ENCODE data around the gene THSD4. TPM values are rescaled to one million over a fixed set of nuclear protein-coding genes. Genes with fewer than 3 reads are reported as not detected.

Gene THSD4
- total RNA-seq, 1 experiment from 2014 or later: 0.29 TPM

- H3K36me3 Mint-ChIP-seq (ENCODE audit: insufficient read depth, unreplicated experiment): peaks cover 18% of the 10 kb centered on the region
- Histone ChIP-seq H3K36me3 (ENCODE audit: control insufficient read depth, insufficient read depth, low read length) (no peaks in the 10 kb centered on the region), H3K4me1 (no peaks in the 10 kb centered on the region), H3K27me3 (replicated peaks; ENCODE audit: control insufficient read depth, insufficient read depth, low read length) (no peaks in the 10 kb centered on the region), H3K9me3 (no peaks in the 10 kb centered on the region), H3K4me3 (ENCODE audit: low read depth, low read length) (no peak overlapping the region)
- no peaks in the 10 kb centered on the region for H3K27me3 Mint-ChIP-seq (ENCODE audit: insufficient read depth, unreplicated experiment)
- H3K9me3 Mint-ChIP-seq (ENCODE audit: unreplicated experiment): no peaks in the 10 kb centered on the region
- no peaks in the 10 kb centered on the region for H3K4me1 Mint-ChIP-seq (ENCODE audit: low read depth, unreplicated experiment)
- CTCF ChIA-PET: no interaction called here
- POLR2A ChIA-PET: no interaction called here
- intact Hi-C loops (cut with micrococcal nuclease; ENCODE audit: unreplicated experiment): no loop called here
- no peak for DNase-seq
- TF ChIP-seq, protein P1, sequence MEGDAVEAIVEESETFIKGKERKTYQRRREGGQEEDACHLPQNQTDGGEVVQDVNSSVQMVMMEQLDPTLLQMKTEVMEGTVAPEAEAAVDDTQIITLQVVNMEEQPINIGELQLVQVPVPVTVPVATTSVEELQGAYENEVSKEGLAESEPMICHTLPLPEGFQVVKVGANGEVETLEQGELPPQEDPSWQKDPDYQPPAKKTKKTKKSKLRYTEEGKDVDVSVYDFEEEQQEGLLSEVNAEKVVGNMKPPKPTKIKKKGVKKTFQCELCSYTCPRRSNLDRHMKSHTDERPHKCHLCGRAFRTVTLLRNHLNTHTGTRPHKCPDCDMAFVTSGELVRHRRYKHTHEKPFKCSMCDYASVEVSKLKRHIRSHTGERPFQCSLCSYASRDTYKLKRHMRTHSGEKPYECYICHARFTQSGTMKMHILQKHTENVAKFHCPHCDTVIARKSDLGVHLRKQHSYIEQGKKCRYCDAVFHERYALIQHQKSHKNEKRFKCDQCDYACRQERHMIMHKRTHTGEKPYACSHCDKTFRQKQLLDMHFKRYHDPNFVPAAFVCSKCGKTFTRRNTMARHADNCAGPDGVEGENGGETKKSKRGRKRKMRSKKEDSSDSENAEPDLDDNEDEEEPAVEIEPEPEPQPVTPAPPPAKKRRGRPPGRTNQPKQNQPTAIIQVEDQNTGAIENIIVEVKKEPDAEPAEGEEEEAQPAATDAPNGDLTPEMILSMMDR (IDR thresholded peaks at IDR 0.05; ENCODE audit: insufficient read depth in 1 of 2, low read depth in 1 of 2, low read length in 1 of 2, severe bottlenecking in 1 of 2, unreplicated experiment in 1 of 2): no peak
- no TSS peak for BruUV-seq (replicated peaks)
- no peak overlapping the region for H3K4me3 Mint-ChIP-seq (ENCODE audit: unreplicated experiment)
- no peak overlapping the region for H3K27ac Mint-ChIP-seq (ENCODE audit: unreplicated experiment)
These were observed 698.6 kb downstream of the THSD4 start for GRCh38 chr15:71813723-71814470.

- no peaks in the 10 kb centered on the region for H3K9me3 Mint-ChIP-seq (ENCODE audit: unreplicated experiment)
- TF ChIP-seq, protein P1 (IDR thresholded peaks at IDR 0.05; ENCODE audit: insufficient read depth in 1 of 2, low read depth in 1 of 2, low read length in 1 of 2, severe bottlenecking in 1 of 2, unreplicated experiment in 1 of 2): no peak
- H3K27ac Mint-ChIP-seq (ENCODE audit: unreplicated experiment): no peak overlapping the region
- BruUV-seq (replicated peaks): no TSS peak
- no peak for DNase-seq
- no peaks in the 10 kb centered on the region for H3K4me1 ChIP-seq
- no peaks in the 10 kb centered on the region for H3K27me3 ChIP-seq (replicated peaks; ENCODE audit: control insufficient read depth, insufficient read depth, low read length)
- ChIA-PET CTCF (no interaction called here), POLR2A (no interaction called here)
- intact Hi-C loops (cut with micrococcal nuclease; ENCODE audit: unreplicated experiment): no loop called here
- no peaks in the 10 kb centered on the region for H3K27me3 Mint-ChIP-seq (ENCODE audit: insufficient read depth, unreplicated experiment)
- H3K36me3 ChIP-seq (ENCODE audit: control insufficient read depth, insufficient read depth, low read length): no peaks in the 10 kb centered on the region
- H3K4me3 Mint-ChIP-seq (ENCODE audit: unreplicated experiment): no peak overlapping the region
- no peaks in the 10 kb centered on the region for H3K9me3 ChIP-seq
- H3K4me1 Mint-ChIP-seq (ENCODE audit: low read depth, unreplicated experiment): no peaks in the 10 kb centered on the region
- H3K36me3 Mint-ChIP-seq (ENCODE audit: insufficient read depth, unreplicated experiment): peaks cover 20% of the 10 kb centered on the region
- H3K4me3 ChIP-seq (ENCODE audit: low read depth, low read length): no peak overlapping the region
These were observed 700.0 kb downstream of the THSD4 start for GRCh38 chr15:71815301-71815700.

GRCh38 chr15:71817351-71817750, 702.1 kb downstream of the THSD4 start:
- DNase-seq: no peak
- H3K36me3 Mint-ChIP-seq (ENCODE audit: insufficient read depth, unreplicated experiment): peaks cover 37% of the 10 kb centered on the region
- POLR2A ChIA-PET: no interaction called here
- Histone ChIP-seq H3K27me3 (replicated peaks; ENCODE audit: control insufficient read depth, insufficient read depth, low read length) (no peaks in the 10 kb centered on the region), H3K4me1 (no peaks in the 10 kb centered on the region), H3K9me3 (no peaks in the 10 kb centered on the region), H3K4me3 (ENCODE audit: low read depth, low read length) (no peak overlapping the region), H3K36me3 (ENCODE audit: control insufficient read depth, insufficient read depth, low read length) (no peaks in the 10 kb centered on the region)
- BruUV-seq (replicated peaks): no TSS peak
- intact Hi-C loops (cut with micrococcal nuclease; ENCODE audit: unreplicated experiment): no loop called here
- H3K27me3 Mint-ChIP-seq (ENCODE audit: insufficient read depth, unreplicated experiment): no peaks in the 10 kb centered on the region
- no peaks in the 10 kb centered on the region for H3K4me1 Mint-ChIP-seq (ENCODE audit: low read depth, unreplicated experiment)
- H3K27ac Mint-ChIP-seq (ENCODE audit: unreplicated experiment): no peak overlapping the region
- CTCF ChIA-PET: no interaction called here
- TF ChIP-seq, protein P1 (IDR thresholded peaks at IDR 0.05; ENCODE audit: insufficient read depth in 1 of 2, low read depth in 1 of 2, low read length in 1 of 2, severe bottlenecking in 1 of 2, unreplicated experiment in 1 of 2): no peak
- H3K4me3 Mint-ChIP-seq (ENCODE audit: unreplicated experiment): no peak overlapping the region
- H3K9me3 Mint-ChIP-seq (ENCODE audit: unreplicated experiment): no peaks in the 10 kb centered on the region
